K562 (cell line): ENCODE data around the gene CDC42BPB. TPM values are rescaled to one million over a fixed set of nuclear protein-coding genes. Genes with fewer than 3 reads are reported as not detected.

Source experiments
- BCLAF1 ChIP-seq, 2 experiments: fragments of 450-650 bp in 1 of 2; IDR thresholded peaks; 2 replicates each; pipeline ENCODE4 v1.6.1; 2011 to 2017; ENCODE audit warnings: low read depth in 2 of 2, antibody characterized with exemption in 1 of 2, borderline replicate concordance in 1 of 2, low read length in 1 of 2, mild to moderate bottlenecking in 1 of 2, mixed read lengths in 1 of 2; ENCODE audit not compliant: control insufficient read depth in 1 of 2
- CBX2 ChIP-seq: fragments of 200-600 bp; sonication (generic); IDR thresholded peaks from one replicate; pipeline ENCODE4 v1.6.1; 2012; ENCODE audit warnings: mild to moderate bottlenecking, low read length, inconsistent platforms; ENCODE audit not compliant: insufficient read depth, poor library complexity, severe bottlenecking
- RREB1 ChIP-seq: fragments of 250-450 bp; sonication (Bioruptor Pico); IDR thresholded peaks from 2 replicates; pipeline ENCODE4 v1.4.0; 2020
- TEAD2 ChIP-seq: fragments of 450-650 bp; IDR thresholded peaks from 2 replicates; pipeline ENCODE4 v1.6.1; 2016; ENCODE audit warnings: missing genetic modification characterization, control low read depth, missing compliant biosample characterization
- ZFP1 ChIP-seq: fragments of 450-650 bp; formaldehyde crosslinking; IDR thresholded peaks from 2 replicates; pipeline ENCODE4 v1.4.0; 2020; ENCODE audit warnings: mild to moderate bottlenecking, mixed read lengths
- ZNF79 ChIP-seq: fragments of 250-450 bp; sonication (Bioruptor Pico); IDR thresholded peaks from 2 replicates; pipeline ENCODE4 v1.4.0; 2020; ENCODE audit warnings: low read depth, mild to moderate bottlenecking, moderate library complexity
- polyA plus RNA-seq, 8 experiments: library from polyadenylated mRNA; depleted of rRNA in 4 of 8; stranded (reverse) in 5 of 8; unstranded in 3 of 8; fragments of >200 nt; fragmentation: Nextera tagmentation in 2 of 8; fragmentation: Illumina TruSeq in 1 of 8; extraction: Ambion mirVana in 2 of 8; extraction: Trizol in 1 of 8; gene quantifications; 2 replicates each; pipeline versions ENCODE4 v1.2.1 to v1.2.3, GENCODE V29; 2011 to 2014; ENCODE audit warnings: inconsistent platforms in 1 of 8, missing spikeins in 1 of 8
- total RNA-seq, 7 experiments: library from RNA; depleted of rRNA in 6 of 7; stranded (reverse); fragments of >200 nt in 6 of 7; fragmentation: Illumina TruSeq in 2 of 7; extraction: Trizol in 2 of 7; gene quantifications; 2 replicates each; pipeline versions ENCODE4 v1.2.1 to v1.2.3, GENCODE V29; 2011 to 2021; ENCODE audit warnings: low replicate concordance in 1 of 7

The CDC42BPB gene
- total and polyA plus RNA-seq, 9 of the 15 experiments (the other 6 are each of a cell fraction or from before 2014, with no cell fraction given) = 0.07 to 24.3 (median 12.6) TPM

GRCh38 chr14:103091883-103092222 lies 34.5 kb upstream of the CDC42BPB start (continued):
- TF ChIP-seq RREB1 (CRISPR knock-in tag) = no peak
- no peak for TF ChIP-seq ZFP1 (CRISPR knock-in tag)
- TF ChIP-seq BCLAF1 (IDR thresholded peaks at IDR 0.05; ENCODE audit: borderline replicate concordance in 1 of 2, control insufficient read depth in 1 of 2, low read depth in 2 of 2, low read length in 1 of 2) = no peak
- TF ChIP-seq CBX2 = no peak
- TF ChIP-seq TEAD2 = no peak
- no peak for TF ChIP-seq ZNF79
